Measurements from ENCODE around the gene GALR2.

DNA sequence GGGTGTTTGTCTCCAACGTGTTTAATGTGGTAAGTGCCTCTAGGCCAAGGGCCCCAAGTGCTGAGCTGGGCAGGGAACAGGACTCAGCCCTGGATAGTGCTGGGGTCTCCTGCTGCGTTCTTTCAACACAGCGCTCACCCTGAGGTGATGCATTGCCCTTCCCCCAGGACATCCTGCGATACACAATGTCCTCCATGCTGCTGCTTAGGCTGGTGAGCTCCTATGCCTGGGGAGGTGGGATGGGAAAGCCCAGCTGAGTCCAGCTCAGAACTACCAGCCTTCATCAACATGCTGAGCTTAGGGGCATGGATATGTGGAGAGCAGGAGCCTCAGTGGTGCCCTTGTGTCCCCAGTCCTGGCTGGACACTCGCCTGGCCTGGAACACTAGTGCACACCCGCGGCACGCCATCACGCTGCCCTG, 5.0 kb downstream of the GALR2 start:
- TF ChIP-seq PAX5 (IDR thresholded peaks at IDR 0.05; ENCODE audit: borderline replicate concordance, low read depth, low read length) (no peak), BCL11A (IDR thresholded peaks at IDR 0.05; ENCODE audit: low read depth, low read length) (no peak), RAD21 (IDR thresholded peaks at IDR 0.05; ENCODE audit: insufficient read depth, low read depth, low read length) (no peak), RCOR1 (conservative IDR thresholded peaks at IDR 0.05; ENCODE audit: low read depth, low read length) (no peak), BHLHE40 (IDR thresholded peaks at IDR 0.05; ENCODE audit: borderline replicate concordance in 1 of 2, low read depth in 2 of 2, low read length in 1 of 2) (no peak), POLR2A (IDR thresholded peaks at IDR 0.05; ENCODE audit: low read depth, low read length) (no peak; the same call in none of the 2 replicates), RFX5 (IDR thresholded peaks at IDR 0.05; ENCODE audit: low read depth, low read length) (no peak), EZH2 (IDR thresholded peaks at IDR 0.05; ENCODE audit: borderline replicate concordance, control insufficient read depth, low read depth, low read length) (no peak)
- TF ChIP-seq, protein P1, sequence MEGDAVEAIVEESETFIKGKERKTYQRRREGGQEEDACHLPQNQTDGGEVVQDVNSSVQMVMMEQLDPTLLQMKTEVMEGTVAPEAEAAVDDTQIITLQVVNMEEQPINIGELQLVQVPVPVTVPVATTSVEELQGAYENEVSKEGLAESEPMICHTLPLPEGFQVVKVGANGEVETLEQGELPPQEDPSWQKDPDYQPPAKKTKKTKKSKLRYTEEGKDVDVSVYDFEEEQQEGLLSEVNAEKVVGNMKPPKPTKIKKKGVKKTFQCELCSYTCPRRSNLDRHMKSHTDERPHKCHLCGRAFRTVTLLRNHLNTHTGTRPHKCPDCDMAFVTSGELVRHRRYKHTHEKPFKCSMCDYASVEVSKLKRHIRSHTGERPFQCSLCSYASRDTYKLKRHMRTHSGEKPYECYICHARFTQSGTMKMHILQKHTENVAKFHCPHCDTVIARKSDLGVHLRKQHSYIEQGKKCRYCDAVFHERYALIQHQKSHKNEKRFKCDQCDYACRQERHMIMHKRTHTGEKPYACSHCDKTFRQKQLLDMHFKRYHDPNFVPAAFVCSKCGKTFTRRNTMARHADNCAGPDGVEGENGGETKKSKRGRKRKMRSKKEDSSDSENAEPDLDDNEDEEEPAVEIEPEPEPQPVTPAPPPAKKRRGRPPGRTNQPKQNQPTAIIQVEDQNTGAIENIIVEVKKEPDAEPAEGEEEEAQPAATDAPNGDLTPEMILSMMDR (IDR thresholded peaks at IDR 0.05 in 2 of 3, conservative IDR thresholded peaks at IDR 0.05 in 1 of 3; ENCODE audit: control insufficient read depth in 2 of 3, extremely low read depth in 1 of 3, insufficient read depth in 1 of 3, low read depth in 3 of 3, low read length in 3 of 3), result no peak
- TF ChIP-seq, protein P2, sequence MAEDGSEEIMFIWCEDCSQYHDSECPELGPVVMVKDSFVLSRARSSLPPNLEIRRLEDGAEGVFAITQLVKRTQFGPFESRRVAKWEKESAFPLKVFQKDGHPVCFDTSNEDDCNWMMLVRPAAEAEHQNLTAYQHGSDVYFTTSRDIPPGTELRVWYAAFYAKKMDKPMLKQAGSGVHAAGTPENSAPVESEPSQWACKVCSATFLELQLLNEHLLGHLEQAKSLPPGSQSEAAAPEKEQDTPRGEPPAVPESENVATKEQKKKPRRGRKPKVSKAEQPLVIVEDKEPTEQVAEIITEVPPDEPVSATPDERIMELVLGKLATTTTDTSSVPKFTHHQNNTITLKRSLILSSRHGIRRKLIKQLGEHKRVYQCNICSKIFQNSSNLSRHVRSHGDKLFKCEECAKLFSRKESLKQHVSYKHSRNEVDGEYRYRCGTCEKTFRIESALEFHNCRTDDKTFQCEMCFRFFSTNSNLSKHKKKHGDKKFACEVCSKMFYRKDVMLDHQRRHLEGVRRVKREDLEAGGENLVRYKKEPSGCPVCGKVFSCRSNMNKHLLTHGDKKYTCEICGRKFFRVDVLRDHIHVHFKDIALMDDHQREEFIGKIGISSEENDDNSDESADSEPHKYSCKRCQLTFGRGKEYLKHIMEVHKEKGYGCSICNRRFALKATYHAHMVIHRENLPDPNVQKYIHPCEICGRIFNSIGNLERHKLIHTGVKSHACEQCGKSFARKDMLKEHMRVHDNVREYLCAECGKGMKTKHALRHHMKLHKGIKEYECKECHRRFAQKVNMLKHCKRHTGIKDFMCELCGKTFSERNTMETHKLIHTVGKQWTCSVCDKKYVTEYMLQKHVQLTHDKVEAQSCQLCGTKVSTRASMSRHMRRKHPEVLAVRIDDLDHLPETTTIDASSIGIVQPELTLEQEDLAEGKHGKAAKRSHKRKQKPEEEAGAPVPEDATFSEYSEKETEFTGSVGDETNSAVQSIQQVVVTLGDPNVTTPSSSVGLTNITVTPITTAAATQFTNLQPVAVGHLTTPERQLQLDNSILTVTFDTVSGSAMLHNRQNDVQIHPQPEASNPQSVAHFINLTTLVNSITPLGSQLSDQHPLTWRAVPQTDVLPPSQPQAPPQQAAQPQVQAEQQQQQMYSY (CRISPR knock-in tag; IDR thresholded peaks at IDR 0.05), result no peak
- TF ChIP-seq, protein P3, sequence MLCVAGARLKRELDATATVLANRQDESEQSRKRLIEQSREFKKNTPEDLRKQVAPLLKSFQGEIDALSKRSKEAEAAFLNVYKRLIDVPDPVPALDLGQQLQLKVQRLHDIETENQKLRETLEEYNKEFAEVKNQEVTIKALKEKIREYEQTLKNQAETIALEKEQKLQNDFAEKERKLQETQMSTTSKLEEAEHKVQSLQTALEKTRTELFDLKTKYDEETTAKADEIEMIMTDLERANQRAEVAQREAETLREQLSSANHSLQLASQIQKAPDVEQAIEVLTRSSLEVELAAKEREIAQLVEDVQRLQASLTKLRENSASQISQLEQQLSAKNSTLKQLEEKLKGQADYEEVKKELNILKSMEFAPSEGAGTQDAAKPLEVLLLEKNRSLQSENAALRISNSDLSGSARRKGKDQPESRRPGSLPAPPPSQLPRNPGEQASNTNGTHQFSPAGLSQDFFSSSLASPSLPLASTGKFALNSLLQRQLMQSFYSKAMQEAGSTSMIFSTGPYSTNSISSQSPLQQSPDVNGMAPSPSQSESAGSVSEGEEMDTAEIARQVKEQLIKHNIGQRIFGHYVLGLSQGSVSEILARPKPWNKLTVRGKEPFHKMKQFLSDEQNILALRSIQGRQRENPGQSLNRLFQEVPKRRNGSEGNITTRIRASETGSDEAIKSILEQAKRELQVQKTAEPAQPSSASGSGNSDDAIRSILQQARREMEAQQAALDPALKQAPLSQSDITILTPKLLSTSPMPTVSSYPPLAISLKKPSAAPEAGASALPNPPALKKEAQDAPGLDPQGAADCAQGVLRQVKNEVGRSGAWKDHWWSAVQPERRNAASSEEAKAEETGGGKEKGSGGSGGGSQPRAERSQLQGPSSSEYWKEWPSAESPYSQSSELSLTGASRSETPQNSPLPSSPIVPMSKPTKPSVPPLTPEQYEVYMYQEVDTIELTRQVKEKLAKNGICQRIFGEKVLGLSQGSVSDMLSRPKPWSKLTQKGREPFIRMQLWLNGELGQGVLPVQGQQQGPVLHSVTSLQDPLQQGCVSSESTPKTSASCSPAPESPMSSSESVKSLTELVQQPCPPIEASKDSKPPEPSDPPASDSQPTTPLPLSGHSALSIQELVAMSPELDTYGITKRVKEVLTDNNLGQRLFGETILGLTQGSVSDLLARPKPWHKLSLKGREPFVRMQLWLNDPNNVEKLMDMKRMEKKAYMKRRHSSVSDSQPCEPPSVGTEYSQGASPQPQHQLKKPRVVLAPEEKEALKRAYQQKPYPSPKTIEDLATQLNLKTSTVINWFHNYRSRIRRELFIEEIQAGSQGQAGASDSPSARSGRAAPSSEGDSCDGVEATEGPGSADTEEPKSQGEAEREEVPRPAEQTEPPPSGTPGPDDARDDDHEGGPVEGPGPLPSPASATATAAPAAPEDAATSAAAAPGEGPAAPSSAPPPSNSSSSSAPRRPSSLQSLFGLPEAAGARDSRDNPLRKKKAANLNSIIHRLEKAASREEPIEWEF (IDR thresholded peaks at IDR 0.05; ENCODE audit: insufficient replicate concordance, low read depth, low read length), result no peak

All from GM12878 (cell line).